ENCODE data around the gene ATF6B. TPM values are rescaled to one million over a fixed set of nuclear protein-coding genes. Genes with fewer than 3 reads are reported as not detected.
"Not testable (repeated sequence)": the region's sequence is repeated elsewhere in the genome, so short reads cannot be mapped to it uniquely, and the experiment has no call there.

Gene ATF6B
- polyA plus RNA-seq, 3 donors, result 36.8 to 53.4 (median 38.2) TPM

DNA sequence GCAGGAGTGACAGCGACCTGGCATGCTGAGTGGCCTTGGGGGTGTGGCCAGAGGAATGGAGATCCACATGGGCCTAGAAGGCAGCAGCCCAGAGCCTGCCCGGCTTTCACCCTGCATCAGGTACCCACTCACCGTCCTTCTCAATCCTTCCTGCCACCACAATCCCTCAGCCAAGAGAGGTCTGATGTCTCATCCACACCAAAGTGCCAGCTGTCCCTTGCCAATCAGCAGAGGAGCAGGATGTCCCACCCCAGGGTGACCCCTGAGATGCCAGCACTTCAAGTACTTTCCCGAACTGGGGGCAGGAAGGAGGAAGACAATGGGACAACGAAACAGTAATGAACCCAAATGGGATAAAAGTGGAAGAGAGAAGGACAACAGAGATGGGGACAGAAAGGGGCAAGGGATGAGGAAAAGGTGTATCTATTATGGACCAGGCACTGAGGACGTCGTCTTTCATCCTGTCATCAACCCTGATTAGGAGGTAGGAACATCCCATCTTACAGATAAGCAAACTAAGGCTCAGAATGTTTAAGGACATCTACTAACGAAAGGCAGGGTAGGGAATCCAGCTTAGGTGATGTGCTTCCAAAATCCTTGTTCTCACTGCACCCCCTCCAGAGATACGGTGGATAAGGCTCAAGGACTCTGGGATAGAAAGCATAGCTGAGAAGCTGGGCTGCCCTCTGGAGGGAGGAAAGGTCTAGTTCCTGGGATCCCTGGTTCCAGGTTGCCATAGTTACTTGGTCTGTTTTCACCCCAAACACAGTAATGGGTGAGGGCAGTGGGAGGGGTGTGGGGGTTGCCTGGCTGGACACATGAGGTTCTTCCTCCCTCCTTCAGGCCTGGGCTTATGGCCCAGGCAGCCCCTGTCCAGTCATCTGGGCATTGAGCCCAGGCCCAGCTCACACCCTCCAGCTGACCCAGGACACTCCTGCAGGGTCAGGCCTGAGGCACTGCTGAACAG, 14.4 kb downstream of the ATF6B start:
- H3K27ac ChIP-seq (ENCODE audit: low read depth, low read length), result peak overlapping the region; percentile 71
- 67 to 68% (median 68%) methylated on average over 9 of the region's 9 CpGs for WGBS, 3 donors

DNA sequence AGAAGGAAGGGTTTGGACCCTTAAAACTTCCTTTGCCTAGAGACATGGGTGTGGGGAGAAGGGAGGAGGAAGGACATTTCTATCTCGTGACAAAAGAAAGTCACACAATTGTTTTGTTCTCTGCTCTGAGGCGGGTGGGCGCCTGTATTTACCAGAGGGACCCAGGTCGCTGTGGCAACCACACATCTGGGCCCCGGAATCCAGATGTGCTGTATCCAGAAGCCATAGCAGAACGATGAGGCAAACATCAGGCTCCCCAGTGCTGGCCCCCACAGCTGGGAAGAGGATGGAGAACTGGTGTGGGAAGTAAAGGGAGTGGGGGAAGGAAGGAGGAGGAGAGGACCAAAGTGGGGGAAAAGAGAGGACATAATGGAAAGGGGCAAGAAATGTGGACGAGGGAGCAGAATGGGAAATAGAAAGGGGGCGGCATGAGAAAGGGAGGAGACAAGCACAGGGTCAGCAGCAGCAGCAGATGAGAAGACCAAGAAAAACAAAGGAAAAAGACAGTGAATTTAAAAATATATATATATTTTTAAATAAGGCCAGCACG, 15.5 kb downstream of the ATF6B start:
- peak overlapping the region; percentile 40 for H3K27ac ChIP-seq (ENCODE audit: low read depth, low read length)
- WGBS, 3 donors, result 51 to 68% (median 60%) methylated on average over 9 of the region's 9 CpGs

DNA sequence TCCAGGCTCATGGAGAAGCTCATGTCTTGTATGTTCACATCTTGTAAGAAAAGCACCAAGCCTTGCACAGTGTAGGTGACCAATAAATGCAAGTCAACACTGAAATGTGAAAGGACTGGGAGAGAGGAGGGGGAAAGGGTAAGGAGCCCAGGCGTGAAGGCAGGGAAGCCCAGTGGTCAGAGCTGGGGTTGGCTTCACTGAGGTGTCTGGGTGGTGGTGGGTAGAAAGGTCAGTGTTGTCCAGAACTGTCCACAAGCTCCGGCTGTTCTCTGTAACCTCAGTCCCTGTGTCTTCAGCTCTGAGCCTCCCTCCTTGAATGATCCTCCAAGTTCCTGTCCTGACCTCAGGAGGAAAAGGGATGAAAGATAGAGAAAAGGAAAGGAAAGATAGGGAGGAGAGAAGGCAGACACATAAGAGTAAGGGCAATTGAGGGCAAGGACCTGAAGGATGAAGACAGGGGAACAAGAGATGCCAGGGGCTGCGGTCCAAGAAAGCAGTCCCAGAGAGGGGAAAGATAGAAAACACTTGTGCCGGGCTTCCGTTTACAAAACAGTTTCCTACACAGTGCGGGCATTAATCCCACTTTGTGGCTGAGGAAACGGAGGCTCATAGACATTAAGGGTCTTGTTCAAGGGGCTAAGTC, 16.5 kb downstream of the ATF6B start:
- WGBS, 3 donors, result 48 to 59% (median 52%) methylated on average over 7 of the region's 7 CpGs
- H3K27ac ChIP-seq (ENCODE audit: low read depth, low read length), result no peak overlapping the region

DNA sequence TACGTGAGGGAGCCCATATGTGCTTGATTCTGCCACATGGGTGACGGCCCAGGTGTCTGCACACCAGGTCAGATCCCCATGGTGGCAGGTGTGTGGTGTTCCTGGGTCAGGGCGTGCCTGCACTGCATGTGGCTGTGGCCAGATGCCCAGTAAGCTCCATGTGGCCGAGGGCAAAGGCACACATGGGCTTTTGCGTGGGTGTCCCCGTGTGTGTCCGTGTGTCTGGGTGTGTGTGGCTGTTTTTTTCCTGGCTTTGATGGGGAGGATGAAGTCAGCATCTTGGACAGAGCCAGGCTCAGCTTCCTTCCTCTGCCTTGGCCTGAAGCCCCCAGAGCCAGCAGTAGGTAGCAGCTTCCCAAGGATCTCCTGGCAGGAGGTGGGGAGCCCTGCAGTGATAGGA, 17.4 kb downstream of the ATF6B start:
- peak overlapping the region; percentile 61 for H3K27ac ChIP-seq (ENCODE audit: low read depth, low read length)
- 26 to 50% (median 41%) methylated on average over 7 of the region's 7 CpGs for WGBS, 3 donors

DNA sequence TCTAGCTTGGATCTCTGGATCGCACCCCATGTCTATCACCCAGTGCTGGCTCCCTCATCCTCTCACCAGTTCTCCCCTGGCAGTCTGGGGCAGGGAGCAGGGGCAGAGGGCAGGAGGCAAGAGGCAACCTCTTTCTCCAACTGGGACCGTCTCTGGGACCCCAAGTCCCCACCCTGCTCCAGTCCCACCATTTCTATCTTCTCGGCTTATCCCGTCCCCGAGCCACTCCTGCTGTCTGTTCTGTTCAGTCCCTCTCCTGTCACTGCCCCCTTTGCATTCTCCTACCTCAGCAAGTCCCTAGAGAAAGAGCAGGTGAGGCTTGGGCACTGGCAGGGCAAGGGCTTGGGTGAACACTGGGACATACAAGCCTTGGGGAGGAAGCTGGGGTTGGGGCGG, 18.3 kb downstream of the ATF6B start:
- 47 to 62% (median 50%) methylated on average over 6 of the region's 6 CpGs for WGBS, 3 donors

DNA sequence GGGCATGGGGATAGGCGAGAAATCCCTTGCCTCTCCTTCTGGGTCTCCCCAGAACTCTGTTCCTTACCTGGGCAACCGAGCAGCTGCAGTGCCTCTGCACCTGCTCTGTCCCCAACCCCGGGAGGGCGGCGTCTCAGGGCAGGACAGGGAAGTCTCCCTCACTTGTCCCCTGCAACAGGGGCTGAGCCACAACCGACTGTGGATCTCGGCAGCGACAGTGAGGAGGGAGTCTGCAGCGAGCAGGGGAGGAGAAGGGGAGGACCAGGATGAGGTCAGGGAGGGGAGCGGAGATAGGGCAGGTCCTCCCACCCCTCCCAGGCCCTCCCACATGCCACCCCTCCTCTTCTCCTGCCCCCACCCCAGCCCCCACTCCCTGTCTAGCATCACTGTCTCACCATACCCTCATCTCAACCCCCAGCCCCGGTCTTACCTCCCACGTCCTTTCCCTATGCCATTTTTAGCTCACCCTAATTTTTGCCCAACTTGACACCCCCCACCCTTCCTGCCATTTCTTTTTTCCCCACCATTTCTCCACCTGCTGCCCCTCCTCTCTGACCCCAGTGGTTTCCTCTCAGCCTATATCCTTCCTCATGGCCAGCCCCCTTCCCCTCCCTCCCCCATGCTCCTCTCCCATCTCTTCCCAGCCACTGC, 18.8 kb downstream of the ATF6B start, which contains the start of gene TNXB:
TSS of gene TNXB (minus strand) at position 225 of the 651 bp plus-strand sequence. CDS start 11,140 bp downstream, outside the sequence.
- 4 to 9% (median 4%) methylated on average over 10 to 12 of the region's 12 CpGs for WGBS, 3 donors
- peak within 1 kb of the TSS; percentile 87 for H3K27ac ChIP-seq (ENCODE audit: low read depth, low read length)

More for the DNA sequence above, 18.3 kb downstream of the ATF6B start:
- no peak overlapping the region for H3K27ac ChIP-seq (ENCODE audit: low read depth, low read length)

DNA sequence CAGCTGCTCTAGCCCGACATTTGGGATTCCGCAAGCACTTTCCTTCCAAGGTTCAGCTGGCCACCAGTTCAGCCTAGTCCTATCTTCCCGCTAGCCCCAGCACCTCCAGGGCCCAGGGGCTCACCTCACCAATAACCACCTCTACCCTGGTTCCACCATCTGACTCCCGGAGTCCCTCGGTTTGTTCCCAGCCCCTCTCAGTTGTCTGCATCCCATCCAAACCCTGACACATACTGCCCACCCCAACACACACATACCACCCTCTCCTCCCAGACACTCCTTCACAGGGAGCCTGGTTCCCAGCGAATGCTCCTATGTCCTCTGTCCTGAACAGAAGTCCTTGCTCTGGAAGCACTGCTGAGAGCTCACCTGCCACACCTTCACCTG, 19.3 kb downstream of the ATF6B start:
- 23 to 39% (median 26%) methylated on average over 6 of the region's 6 CpGs for whole genome bisulfite sequencing, 3 donors
- H3K27ac ChIP-seq (ENCODE audit: low read depth, low read length), result peak overlapping the region; percentile 87

DNA sequence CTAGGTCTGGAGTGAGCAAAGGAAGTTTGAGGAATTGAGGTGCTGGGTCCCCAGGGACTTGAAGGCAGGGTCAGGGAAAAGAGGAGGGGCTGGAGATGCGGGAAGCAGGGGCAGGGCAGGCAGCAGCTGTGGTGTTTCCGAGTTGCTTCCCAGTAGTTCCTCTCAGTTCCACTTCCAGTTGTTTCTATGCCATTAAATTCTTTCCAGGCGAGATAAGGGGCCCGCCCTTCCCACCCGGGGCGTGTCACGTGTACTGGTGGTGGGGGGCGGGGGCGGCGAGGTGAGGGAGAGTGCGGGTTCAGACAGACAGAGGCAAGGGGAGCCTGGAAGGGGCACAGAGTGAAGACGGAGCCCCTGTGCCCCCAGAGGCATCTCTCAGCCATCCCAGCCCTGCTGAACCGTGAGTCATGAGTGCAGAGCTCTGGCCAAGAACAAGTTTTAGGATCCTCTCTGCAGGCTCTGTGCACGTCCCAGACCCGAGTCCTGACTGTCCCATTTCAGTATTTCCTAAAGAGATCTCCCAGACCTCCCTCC, 19.9 kb downstream of the ATF6B start:
- WGBS, 3 donors, result 4 to 6% (median 4%) methylated on average over 13 to 15 of the region's 15 CpGs
- peak overlapping the region; percentile 87 for H3K27ac ChIP-seq (ENCODE audit: low read depth, low read length)

DNA sequence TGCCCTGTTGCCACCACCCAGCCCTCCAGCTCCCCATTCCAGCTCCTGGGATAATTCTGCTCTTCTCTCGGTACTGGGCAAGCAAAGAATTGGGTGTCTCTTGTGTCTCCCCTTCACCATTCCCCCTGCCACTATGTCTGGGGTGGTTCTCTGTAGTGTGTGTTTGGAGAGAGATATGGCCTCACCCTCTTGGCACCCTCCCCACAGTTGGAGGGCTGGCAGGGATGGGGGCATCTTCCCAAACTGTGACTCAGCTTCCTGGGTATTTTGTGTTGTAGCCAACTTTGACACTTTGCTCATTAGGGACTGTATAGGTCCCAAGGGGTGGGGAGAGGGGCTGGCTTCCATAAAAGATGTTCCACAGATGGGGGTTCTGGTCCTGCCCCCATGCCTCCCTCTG, 20.6 kb downstream of the ATF6B start:
- H3K27ac ChIP-seq (ENCODE audit: low read depth, low read length), result peak overlapping the region; percentile 74
- 58 to 73% (median 68%) methylated on average over 1 of the region's 1 CpG for WGBS, 3 donors

DNA sequence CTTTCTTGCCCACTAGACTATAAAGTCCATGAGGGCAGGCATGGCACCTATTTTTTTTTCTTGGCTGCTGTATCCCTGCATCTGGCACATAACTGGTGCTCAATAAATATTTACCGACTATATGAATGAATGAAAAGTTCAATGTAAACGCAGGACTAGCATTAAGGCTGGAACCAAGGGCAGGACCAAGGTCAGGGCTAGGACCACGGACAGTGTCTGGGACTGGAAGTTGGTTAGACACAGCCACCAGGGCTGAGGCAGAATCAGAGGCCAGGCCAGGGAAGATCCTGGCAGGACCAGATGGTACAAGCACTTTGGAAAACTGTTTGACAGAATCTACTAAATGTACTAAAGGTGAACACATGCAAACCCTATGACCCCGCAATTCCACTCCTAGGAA, 22.6 kb downstream of the ATF6B start:
- WGBS, 3 donors, result 64 to 88% (median 80%) methylated on average over 4 of the region's 4 CpGs
- no peak overlapping the region for H3K27ac ChIP-seq (ENCODE audit: low read depth, low read length)

DNA sequence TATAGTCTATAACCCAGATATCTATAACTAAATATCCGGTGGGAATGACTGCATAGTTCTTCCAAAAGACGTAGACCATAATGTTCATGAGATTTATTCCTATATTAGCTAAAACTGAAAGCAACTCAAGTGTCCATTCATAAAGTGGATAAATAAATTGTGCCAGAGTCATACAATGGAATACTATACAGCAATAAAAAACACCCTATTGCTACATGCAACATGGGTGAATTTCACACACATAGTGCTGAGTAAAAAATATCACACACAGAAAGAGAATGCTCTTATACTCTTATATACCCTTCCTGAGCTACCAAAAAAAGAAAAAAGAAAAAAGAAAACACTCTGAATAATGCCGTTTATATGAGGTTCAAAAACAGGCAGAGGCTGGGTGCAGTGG, 25.8 kb downstream of the ATF6B start:
- H3K27ac ChIP-seq (ENCODE audit: low read depth, low read length), result no peak overlapping the region
- 91 to 93% (median 91%) methylated on average over 3 of the region's 3 CpGs for WGBS, 3 donors

DNA sequence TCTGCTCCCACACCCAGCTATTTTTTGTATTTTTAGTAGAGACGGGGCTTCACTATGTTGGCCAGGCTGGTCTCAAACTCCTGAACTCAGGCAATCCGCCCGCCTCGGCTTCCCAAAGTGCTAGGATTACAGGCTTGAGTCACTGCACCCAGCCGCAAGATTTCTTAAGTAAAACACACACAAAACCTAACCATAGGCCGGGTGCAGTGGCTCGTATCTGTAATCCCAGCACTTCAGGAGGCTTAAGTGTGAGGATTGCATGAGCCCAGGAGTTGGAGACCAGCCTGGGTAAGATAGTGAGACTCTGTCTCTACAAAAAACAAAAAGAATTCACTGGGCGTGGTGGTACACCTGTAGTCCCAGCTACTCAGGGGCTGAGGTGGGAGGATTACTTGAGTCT, 27.8 kb downstream of the ATF6B start:
- not testable (repeated sequence) for H3K27ac ChIP-seq (ENCODE audit: low read depth, low read length)
- 81 to 88% (median 84%) methylated on average over 8 of the region's 8 CpGs for WGBS, 3 donors

DNA sequence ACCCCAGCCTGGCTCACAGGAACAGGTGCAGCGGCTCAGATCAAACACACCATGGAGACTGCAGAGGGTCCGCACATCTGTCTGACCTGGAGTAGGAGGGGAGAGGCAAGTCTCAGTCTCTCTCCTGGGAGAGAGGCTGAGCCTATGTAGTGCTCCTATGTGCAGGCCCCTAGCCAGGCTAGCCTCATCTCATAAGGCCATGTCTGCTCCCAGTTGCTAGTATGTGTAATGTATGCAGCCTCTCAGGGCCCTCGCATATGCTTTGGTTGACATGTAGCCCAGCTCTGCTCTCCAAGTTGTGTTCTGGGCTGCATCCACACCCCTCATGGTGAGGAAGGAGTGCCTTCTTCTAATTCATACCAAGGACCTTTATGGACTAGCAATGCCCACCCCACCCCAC, 30.7 kb downstream of the ATF6B start:
- H3K27ac ChIP-seq (ENCODE audit: low read depth, low read length), result no peak overlapping the region
- 82 to 94% (median 90%) methylated on average over 3 of the region's 3 CpGs for whole genome bisulfite sequencing, 3 donors

DNA sequence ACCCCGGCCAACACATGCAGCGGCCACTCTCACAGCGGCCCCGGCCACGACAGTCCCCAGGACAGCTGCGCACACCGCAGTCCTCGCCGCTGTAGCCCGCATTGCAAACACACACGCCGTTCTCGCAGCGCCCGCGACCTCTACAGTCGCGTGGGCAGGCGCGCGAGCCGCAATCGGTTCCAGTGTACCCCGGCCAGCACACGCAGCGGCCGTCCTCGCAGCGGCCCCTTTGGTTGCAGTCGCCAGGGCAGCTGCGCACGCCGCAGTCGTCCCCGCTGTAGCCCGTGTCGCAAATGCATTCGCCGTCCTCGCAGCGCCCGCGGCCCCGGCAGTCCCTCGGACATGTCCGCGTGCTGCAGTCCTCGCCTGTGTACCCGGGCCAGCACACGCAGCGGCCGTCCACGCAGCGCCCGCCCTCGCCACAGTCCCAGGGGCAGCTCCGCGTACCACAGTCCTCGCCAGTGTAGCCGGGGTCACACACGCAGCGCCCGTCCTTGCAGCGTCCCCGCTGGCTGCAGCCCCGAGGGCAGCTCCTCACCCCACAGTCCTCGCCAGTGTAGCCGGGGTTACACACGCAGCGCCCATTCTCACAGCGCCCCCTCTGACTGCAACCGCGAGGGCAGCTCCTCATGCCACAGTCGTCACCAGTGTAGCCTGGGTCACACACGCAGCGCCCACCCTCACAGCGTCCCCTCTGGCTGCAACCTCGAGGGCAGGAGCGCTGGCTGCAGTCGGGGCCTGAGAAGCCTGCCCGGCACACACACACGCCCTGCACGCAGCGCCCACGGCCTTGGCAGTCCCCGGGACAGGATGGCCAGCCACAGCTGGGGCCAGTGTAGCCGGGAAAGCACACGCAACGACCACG, 31.4 kb downstream of the ATF6B start:
- 19 to 54% (median 46%) methylated on average over 82 to 90 of the region's 90 CpGs for WGBS, 3 donors
- H3K27ac ChIP-seq (ENCODE audit: low read depth, low read length), result no peak overlapping the region

DNA sequence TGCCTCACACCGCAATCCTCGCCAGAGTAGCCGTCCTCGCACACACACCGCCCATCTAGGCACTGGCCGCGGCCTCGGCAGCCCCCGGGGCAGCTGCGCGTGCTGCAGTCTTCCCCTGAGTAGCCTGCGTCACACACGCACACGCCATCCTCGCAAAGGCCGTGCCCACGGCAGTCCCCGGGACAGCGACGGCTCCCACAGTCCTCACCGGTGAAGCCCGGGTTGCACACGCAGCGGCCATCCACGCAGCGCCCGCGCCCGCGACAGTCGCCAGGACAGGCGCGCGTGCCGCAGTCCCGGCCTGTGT, 32.0 kb downstream of the ATF6B start:
- WGBS, 3 donors, result 39 to 60% (median 53%) methylated on average over 36 of the region's 36 CpGs
- H3K27ac ChIP-seq (ENCODE audit: low read depth, low read length), result no peak overlapping the region

DNA sequence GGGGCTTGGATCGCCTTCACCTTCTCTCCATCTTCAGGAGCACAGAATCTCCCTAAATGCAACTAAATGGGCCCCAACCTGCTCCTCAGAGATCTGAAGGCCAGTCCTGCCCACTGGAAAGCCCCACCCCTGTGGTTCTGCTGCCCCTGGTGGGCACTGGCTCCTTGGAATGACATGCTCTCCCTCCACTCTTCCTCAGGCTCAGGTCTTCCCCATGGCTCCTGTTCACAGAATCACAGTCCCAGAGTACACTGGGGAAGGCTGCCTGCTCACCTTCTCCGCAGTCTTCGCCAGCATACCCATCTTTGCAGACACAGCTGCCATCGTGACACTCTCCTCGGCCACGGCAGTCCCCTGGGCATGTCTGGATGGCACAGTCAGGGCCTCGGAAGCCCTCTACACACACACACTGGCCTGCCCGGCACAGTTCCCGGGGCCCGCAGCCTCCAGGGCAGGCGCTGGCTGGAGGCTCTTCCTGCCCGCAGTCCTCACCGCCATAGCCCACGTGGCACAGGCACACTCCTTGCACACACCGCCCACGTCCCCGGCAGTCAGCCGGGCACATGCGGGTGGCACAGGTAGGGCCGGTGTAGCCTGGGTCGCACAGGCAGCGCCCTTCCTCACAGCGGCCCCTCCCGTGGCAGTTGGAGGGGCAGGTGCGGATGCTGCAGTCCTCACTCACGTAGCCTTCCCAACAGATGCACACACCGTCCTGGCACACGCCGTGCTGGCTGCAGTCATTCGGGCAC, 32.5 kb downstream of the ATF6B start:
- H3K27ac ChIP-seq (ENCODE audit: low read depth, low read length), result no peak overlapping the region
- 62 to 79% (median 78%) methylated on average over 29 to 30 of the region's 30 CpGs for WGBS, 3 donors
